Activated T-helper 17 cell treated with anti-CD3 and anti-CD28 coated beads, Interleukin-2, amount 50 U/mL, for 72 hours (primary cell): ENCODE data around the gene RABGAP1L. TPM values are rescaled to one million over a fixed set of nuclear protein-coding genes. Genes with fewer than 3 reads are reported as not detected.

Experiments
- ATAC-seq: fragments of 150-1000 bp; cut with Tn5 transposase; replicated peaks from 2 replicates; pipeline ENCODE4 v1.10.0; 2021; ENCODE audit warnings: mild to moderate bottlenecking, moderate library complexity
- H3K27ac Mint-ChIP-seq: one replicate; pipeline ENCODE4 v1.8.0; 2022; ENCODE audit warnings: mixed read lengths
- H3K27me3 Mint-ChIP-seq: one replicate; pipeline ENCODE4 v1.8.0; 2022; ENCODE audit warnings: mixed read lengths
- H3K36me3 Mint-ChIP-seq: one replicate; pipeline ENCODE4 v1.8.0; 2022; ENCODE audit warnings: low read depth, mild to moderate bottlenecking, mixed read lengths
- H3K4me1 Mint-ChIP-seq: one replicate; pipeline ENCODE4 v1.8.0; 2022; ENCODE audit warnings: mixed read lengths
- H3K4me3 Mint-ChIP-seq: one replicate; pipeline ENCODE4 v1.8.0; 2022; ENCODE audit warnings: mild to moderate bottlenecking, mixed read lengths
- H3K9me3 Mint-ChIP-seq: one replicate; pipeline ENCODE4 v1.8.0; 2022; ENCODE audit warnings: mixed read lengths
- total RNA-seq, 2 donors: library from RNA; stranded (reverse); gene quantifications; one replicate each; pipeline ENCODE4 v1.2.3, GENCODE V29; 2022

Gene RABGAP1L
- total RNA-seq, 2 donors from 2014 or later, result 38.4 to 54.1 TPM

DNA sequence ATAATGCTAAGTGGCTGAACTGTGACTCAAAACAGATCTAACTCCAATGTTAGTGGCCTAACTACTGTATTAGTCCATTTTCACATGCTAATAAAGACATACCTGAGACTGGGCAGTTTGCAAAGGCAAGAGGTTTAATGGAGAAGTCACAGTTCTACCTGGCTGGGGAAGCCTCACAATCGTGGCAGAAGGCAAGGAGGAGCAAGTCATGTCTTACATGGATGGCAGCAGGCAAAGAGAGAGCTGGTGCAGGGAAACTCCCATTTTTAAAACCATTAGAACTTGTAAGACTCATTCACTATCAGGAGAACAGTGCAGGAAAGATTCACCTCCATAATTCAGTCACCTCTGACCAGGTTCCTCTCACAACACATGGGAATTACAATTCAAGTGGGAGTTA lies 760.8 kb downstream of the RABGAP1L start:
- Mint-ChIP-seq H3K27me3 (no peaks in the 10 kb centered on the region), H3K9me3 (peaks cover 5% of the 10 kb centered on the region), H3K27ac (no peak overlapping the region), H3K36me3 (no peaks in the 10 kb centered on the region), H3K4me3 (no peak overlapping the region), H3K4me1 (peaks cover 5% of the 10 kb centered on the region)
- peak; percentile 16 for ATAC-seq

DNA sequence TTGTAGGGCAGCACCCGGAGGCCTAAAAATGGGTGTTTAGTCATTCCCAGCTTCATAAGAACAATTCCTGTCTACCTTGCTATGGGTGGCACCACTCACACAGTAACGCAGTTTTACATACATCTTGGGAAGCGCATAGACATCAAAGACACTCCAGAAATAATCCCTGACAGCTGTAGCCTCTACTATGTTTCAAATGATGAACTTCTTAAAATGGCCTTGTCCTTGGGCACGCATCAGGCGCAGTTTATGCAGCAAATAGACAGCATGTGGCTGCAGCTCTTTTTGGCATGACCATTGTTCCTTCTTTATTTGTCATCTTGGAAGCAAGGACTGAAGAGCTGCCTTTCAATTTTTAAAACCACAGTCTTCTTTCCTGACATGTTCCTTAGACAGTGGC lies 762.8 kb downstream of the RABGAP1L start:
- Mint-ChIP-seq H3K27ac (no peak overlapping the region), H3K4me3 (no peak overlapping the region)

DNA sequence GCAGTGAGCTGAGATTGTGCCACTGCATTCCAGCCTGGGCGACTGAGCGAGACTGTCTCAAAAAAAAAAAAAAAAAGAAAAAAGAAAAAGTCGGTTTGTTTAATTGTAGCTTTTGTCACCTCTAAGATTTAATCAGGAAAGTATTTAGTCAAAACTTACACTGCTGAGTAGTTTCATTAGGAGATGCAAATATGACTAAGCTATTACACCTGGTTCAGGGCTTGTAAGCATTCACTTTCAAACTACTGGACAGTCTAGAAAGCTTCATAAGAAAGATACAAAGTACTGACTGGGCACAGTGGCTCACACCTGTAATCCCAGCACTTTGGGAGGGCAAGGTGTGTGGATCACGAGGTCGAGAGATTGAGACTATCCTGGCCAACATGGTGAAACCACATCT lies 764.5 kb downstream of the RABGAP1L start:
- peaks cover 5% of the 10 kb centered on the region for H3K9me3 Mint-ChIP-seq
- no peak overlapping the region for H3K4me3 Mint-ChIP-seq
- H3K4me1 Mint-ChIP-seq, result no peaks in the 10 kb centered on the region
- no peaks in the 10 kb centered on the region for H3K36me3 Mint-ChIP-seq
- H3K27me3 Mint-ChIP-seq, result no peaks in the 10 kb centered on the region
- H3K27ac Mint-ChIP-seq, result no peak overlapping the region
- peak; percentile 55 for ATAC-seq

More for the DNA sequence above, 762.8 kb downstream of the RABGAP1L start:
- no peaks in the 10 kb centered on the region for H3K4me1 Mint-ChIP-seq
- no peaks in the 10 kb centered on the region for H3K27me3 Mint-ChIP-seq
- no peak for ATAC-seq
- no peaks in the 10 kb centered on the region for H3K36me3 Mint-ChIP-seq
- peaks cover 5% of the 10 kb centered on the region for H3K9me3 Mint-ChIP-seq

DNA sequence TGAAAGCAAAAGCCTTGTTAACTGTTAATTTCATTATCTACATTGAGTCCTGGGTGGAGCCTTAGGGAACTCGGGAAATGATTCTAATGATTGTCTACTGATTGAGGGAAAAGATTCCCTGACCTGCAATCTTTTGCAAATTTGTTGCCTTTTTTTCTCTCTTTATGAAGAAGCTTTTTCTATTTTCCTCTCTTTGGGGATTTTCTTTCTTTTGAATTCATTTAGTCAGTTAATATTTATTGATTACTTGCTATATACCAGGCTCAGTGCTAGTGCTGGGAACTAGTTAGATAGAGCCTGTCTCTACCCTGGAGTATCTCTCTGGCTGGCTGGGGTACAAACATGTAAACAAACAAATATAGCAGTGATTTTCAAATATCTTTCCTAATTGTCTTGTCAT lies 769.2 kb downstream of the RABGAP1L start:
- peaks cover 5% of the 10 kb centered on the region for H3K9me3 Mint-ChIP-seq
- ATAC-seq, result no peak

DNA sequence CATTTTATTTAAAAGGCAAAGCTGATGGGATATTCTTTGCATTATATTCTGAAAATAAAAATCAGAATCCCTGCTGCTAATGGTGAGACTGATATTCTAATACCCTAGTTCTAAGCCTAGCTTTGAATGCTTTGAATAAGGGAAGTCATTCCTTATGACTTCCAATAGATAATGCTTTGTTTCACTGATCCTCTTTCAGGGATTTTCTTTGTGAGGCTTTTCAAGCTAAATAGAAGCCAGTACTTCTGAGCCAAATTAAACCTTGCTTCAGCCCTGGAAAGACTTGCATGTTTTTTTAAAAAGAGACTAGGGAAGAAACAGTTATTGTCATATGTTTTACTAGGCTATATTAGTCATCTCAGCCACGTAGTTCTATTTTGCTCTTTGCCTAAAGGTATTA lies 771.9 kb downstream of the RABGAP1L start:
- H3K4me3 Mint-ChIP-seq, result no peak overlapping the region
- no peaks in the 10 kb centered on the region for H3K9me3 Mint-ChIP-seq
- H3K36me3 Mint-ChIP-seq, result peaks cover 4% of the 10 kb centered on the region
- ATAC-seq, result no peak
- H3K4me1 Mint-ChIP-seq, result no peaks in the 10 kb centered on the region
- H3K27ac Mint-ChIP-seq, result no peak overlapping the region
- no peaks in the 10 kb centered on the region for H3K27me3 Mint-ChIP-seq

More for the DNA sequence above, 769.2 kb downstream of the RABGAP1L start:
- no peak overlapping the region for H3K27ac Mint-ChIP-seq
- peaks cover 4% of the 10 kb centered on the region for H3K36me3 Mint-ChIP-seq
- no peaks in the 10 kb centered on the region for H3K4me1 Mint-ChIP-seq
- no peaks in the 10 kb centered on the region for H3K27me3 Mint-ChIP-seq
- H3K4me3 Mint-ChIP-seq, result no peak overlapping the region

DNA sequence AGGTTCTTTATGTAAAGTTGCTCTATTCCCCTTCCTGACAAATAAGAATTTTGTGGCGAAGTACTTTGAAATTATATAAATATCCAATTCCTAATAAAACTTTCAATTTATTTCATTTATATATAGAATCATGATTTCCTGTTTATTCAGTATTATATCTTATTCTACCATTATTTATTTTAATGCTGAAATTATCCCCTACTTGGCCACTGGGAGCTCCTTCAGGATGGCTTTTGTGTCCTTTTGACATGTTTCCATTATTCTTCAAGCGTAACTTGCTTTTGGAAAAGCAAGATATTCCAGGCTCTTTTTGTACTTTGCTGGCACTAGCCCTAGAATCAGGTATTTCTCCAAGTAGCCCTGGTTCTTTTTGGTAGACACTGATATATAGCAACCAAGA lies 773.3 kb downstream of the RABGAP1L start:
- Mint-ChIP-seq H3K27me3 (no peaks in the 10 kb centered on the region), H3K27ac (no peak overlapping the region), H3K9me3 (no peaks in the 10 kb centered on the region), H3K4me3 (no peak overlapping the region), H3K4me1 (no peaks in the 10 kb centered on the region), H3K36me3 (peaks cover 4% of the 10 kb centered on the region)
- no peak for ATAC-seq

DNA sequence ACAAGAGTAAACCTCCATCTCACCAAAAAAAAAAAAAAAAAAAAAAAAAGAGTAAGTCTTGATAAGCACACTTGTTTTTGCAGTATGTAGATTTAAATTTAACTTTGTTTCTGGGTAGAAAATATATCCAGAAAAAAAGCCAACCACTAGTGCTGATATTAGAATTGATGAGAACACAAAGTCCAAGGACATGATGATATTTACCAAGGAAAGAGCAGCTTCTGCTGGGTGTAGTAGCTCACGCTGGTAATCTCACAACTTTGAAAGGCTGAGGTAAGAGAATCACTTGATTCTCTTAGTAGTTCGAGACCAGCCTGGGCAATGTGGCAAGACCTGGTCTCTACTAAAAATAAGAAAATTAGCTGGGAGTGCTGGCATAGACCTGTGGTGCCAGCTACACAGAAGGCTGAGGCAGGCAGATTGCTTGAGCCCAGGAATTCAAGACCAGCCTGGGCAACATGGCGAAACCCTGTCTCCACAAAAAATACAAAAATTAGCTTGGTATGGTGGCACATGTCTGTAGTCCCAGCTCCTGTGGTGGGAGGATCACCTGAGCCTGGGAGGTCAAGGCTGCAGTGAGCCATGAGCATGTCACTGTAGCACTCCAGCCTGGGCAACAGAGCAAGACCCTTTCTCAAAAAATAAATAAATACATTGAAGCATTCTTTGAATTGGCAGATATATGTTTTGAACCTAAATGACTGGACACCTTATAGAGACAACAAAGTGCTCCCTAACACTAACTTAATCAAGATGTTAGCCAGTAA lies 776.8 kb downstream of the RABGAP1L start:
- Mint-ChIP-seq H3K9me3 (no peaks in the 10 kb centered on the region), H3K27me3 (no peaks in the 10 kb centered on the region), H3K4me1 (peaks cover 9% of the 10 kb centered on the region), H3K4me3 (no peak overlapping the region), H3K27ac (no peak overlapping the region), H3K36me3 (no peaks in the 10 kb centered on the region)
- no peak for ATAC-seq

DNA sequence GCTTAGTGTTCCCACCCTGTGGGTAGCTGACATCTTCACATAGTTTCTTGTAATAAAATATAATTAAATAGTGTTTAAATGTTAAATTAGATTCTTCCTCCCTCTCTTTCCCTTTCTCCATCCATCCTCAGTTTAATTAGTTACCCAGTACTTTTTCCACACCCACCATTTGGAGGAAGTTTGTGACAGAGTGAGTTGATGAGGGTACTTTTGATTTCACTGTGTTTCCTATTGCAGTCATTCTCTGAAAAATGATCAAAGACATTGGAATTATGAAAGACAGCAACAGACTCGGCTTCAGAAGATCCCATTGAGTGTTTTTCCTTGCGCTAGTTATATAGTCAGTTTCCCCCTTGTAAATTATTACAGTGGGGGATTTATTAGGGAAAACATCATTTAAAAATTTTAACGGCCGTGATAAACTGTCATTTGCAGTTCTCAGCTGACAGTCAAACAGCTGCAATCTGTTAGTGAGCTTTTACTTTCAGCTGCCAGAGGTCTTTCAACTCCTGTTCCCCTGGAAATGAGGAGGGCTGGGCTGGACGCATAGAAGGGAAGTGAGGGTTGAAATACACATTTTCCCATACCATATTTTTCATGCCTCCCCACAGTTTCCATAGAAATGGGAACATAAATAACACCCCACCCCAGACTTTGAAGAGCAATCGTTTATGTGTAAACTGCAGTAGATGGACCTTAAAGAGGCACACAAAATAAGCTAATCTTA lies 779.1 kb downstream of the RABGAP1L start:
- Mint-ChIP-seq H3K4me3 (peak overlapping the region; percentile 69), H3K27ac (peak overlapping the region; percentile 79), H3K4me1 (peaks cover 9% of the 10 kb centered on the region), H3K27me3 (no peaks in the 10 kb centered on the region), H3K36me3 (no peaks in the 10 kb centered on the region), H3K9me3 (no peaks in the 10 kb centered on the region)
- peak; percentile 60 for ATAC-seq

DNA sequence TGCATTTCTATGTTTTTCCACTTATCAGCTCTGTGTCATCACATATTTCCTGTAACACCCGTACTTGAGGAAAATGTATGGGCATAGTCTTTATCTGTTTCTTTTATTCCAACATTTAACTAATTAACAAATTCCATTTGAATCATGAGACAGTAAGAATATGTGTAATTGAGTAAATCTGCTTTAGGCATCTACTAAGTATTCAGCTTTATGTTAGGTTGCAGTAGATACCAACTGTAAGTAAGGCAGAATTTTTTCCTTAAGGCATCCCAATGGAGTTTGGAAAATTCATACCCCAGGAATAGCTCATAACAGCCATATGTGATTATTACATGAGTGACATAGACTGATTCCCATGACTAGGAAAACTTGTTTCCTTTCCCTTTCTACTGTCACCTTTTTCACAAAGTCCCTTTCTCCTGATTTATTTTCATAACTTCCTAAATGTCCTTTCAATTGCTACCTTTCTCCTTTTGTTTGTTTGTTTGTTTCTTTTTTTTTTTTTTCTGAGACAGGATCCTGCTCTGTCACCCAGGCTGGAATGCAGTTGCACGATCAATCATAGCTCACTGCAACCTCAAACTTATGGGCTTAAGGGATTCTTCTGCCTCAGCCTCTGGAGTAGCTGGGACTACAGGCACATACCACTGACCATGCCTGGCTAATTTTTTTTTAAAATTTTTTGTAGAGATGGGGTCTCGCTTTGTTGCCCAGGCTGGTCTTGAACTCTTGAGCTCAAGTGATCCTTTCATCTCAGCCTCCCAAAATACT lies 780.6 kb downstream of the RABGAP1L start:
- Mint-ChIP-seq H3K9me3 (no peaks in the 10 kb centered on the region), H3K27ac (no peak overlapping the region), H3K4me1 (peaks cover 9% of the 10 kb centered on the region), H3K36me3 (no peaks in the 10 kb centered on the region), H3K27me3 (no peaks in the 10 kb centered on the region), H3K4me3 (no peak overlapping the region)
- no peak for ATAC-seq

DNA sequence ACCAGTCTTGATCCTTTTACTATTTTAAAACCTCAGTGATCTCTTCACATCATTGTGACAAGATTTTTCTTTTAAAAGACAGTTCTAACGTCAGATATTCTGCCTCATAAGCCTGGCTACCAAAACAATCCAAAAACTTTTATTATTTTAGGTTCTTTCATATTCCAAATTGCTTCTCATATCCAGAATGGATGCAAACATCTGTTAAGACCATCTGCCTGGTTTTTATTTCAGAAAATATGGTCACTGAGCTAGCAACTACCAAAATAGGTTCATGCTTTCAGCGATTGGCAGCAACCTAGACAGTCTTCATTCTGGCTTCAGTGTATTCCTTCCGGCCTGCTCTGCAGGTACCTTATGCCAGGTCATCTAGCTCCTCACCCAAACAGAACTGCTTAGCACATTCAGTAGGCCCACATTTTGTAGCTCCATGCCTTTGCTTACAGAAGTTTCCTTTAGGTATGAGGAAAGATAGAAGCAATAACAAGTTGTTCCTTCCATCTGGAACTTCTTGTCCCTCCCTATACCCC lies 781.4 kb downstream of the RABGAP1L start:
- H3K4me3 Mint-ChIP-seq, result no peak overlapping the region
- H3K36me3 Mint-ChIP-seq, result no peaks in the 10 kb centered on the region
- H3K4me1 Mint-ChIP-seq, result peaks cover 9% of the 10 kb centered on the region
- no peaks in the 10 kb centered on the region for H3K9me3 Mint-ChIP-seq
- no peaks in the 10 kb centered on the region for H3K27me3 Mint-ChIP-seq
- H3K27ac Mint-ChIP-seq, result peak overlapping the region; percentile 7
- ATAC-seq, result no peak

DNA sequence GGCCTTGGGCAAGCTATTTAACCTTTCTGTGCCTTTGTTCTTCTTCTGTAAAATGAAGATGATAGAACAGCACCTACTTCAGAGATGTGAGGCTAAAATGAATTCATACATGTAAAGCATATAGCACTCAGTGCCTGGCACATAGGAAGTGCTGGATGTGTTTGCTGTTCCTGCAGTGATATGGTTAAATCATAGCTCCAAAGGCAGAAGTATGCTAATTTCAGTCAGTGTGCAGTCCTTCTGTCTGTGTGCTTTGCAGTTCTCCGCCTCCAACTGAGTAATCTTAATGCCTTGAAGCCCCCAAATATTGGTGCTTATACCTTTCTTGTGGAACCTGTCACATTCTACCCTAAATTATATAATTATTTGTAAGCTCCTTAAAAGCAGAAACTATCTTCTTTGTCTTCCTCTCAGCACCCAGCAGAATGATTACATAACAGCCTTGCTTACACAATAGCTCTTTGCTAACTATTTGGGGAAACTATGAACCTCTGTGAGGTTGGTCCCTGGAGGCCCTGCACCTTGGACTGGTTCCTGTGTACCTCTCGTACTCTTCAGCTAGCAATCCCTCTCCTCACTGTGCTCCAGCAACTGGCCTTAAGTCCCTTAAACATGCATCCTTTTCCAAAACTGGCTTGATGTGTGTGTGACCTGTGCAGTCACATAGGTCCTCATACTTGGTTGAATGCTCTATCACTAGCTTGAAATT lies 783.4 kb downstream of the RABGAP1L start:
- H3K4me3 Mint-ChIP-seq, result no peak overlapping the region
- no peaks in the 10 kb centered on the region for H3K36me3 Mint-ChIP-seq
- no peaks in the 10 kb centered on the region for H3K27me3 Mint-ChIP-seq
- H3K27ac Mint-ChIP-seq, result no peak overlapping the region
- peaks cover 9% of the 10 kb centered on the region for H3K4me1 Mint-ChIP-seq
- no peaks in the 10 kb centered on the region for H3K9me3 Mint-ChIP-seq
- no peak for ATAC-seq

DNA sequence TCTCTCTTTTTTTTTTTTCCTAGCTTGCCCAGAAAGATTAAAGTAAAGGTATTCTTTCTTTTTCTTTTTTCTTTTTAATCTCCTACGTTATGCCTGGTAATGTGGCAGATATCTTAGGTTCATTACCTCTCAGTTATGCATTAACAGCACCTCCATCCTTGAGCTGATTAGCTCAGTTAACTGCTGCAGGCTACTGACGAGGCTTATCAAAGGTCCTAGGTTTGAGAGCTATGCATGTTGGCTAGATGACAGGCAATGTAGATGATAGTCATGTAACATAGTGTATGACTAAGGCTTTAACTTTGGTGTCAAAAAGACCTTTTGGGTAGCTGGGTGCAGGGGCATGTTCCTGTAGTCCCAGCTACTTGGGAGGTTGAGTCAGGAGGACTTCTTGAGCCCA lies 786.7 kb downstream of the RABGAP1L start:
- no peaks in the 10 kb centered on the region for H3K27me3 Mint-ChIP-seq
- H3K4me1 Mint-ChIP-seq, result no peaks in the 10 kb centered on the region
- no peak for ATAC-seq
- H3K36me3 Mint-ChIP-seq, result no peaks in the 10 kb centered on the region
- no peak overlapping the region for H3K4me3 Mint-ChIP-seq
- no peak overlapping the region for H3K27ac Mint-ChIP-seq
- no peaks in the 10 kb centered on the region for H3K9me3 Mint-ChIP-seq

DNA sequence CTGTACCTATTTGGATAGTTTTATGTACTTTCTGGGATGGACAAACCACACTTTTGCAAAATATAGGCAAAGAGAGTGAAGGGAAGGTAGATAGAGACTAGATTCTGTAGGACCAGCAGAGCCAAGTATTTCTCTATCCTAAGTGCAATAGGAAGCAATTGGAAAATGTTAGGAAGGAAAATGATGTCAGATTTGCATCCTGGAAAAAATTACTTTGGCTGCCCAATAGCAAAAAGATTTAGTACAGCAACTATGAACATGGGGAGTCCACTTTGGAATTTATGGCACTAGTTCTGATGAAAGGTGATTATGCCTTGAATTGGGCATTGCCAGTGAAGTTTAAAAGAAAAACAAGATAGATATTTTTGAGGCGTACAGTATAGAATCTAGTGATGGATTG lies 789.7 kb downstream of the RABGAP1L start:
- H3K4me3 Mint-ChIP-seq, result no peak overlapping the region
- no peak overlapping the region for H3K27ac Mint-ChIP-seq
- peaks cover 6% of the 10 kb centered on the region for H3K4me1 Mint-ChIP-seq
- H3K27me3 Mint-ChIP-seq, result no peaks in the 10 kb centered on the region
- no peaks in the 10 kb centered on the region for H3K36me3 Mint-ChIP-seq
- H3K9me3 Mint-ChIP-seq, result no peaks in the 10 kb centered on the region
- ATAC-seq, result no peak

DNA sequence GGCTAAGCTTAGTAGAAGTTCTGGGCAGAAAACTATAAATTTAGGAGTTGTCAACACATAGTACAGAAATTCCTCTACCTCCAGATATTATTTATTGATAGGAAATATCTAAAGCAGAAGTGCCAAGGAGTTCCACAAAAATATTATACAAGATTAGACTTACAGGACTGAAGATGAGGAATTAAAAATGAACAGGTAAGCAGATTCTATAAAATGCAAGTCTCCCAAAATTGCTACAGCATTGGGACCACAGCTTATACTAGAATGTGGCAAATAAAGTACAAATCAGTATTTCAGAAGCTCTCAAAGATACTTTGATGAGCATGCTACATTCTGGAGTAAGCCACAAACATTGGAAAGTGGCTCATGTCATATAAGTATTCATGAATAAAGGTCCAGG lies 790.3 kb downstream of the RABGAP1L start:
- ATAC-seq, result no peak
- no peak overlapping the region for H3K27ac Mint-ChIP-seq
- H3K4me3 Mint-ChIP-seq, result no peak overlapping the region
- H3K9me3 Mint-ChIP-seq, result no peaks in the 10 kb centered on the region
- no peaks in the 10 kb centered on the region for H3K36me3 Mint-ChIP-seq
- peaks cover 7% of the 10 kb centered on the region for H3K4me1 Mint-ChIP-seq
- H3K27me3 Mint-ChIP-seq, result no peaks in the 10 kb centered on the region
